Activated CD4-positive, alpha-beta memory T cell treated with anti-CD3 and anti-CD28 coated beads, Interleukin-2, amount 10 ng/mL, durations not matched to agents 7 days and 5 days (primary cell): ENCODE results near the gene C2CD2. TPM values are rescaled to one million over a fixed set of nuclear protein-coding genes. Genes with fewer than 3 reads are reported as not detected.

Source experiments
- CTCF ChIA-PET: fragments of 350-600 bp; sonication (Branson Sonifier 250); formaldehyde crosslinking; loops from one replicate; lab custom pipeline; 2021; ENCODE audit warnings: antibody characterized with exemption, inconsistent platforms; lab: Charles Lee
- POLR2A ChIA-PET: fragments of 350-600 bp; sonication (Branson Sonifier 250); formaldehyde crosslinking; loops from one replicate; lab custom pipeline; 2021; ENCODE audit warnings: antibody characterized with exemption; lab: Charles Lee
- DNase-seq: peaks from one replicate; pipeline ENCODE4 v3.0.0-alpha.2; 2020
- H3K27ac Mint-ChIP-seq: one replicate; pipeline ENCODE4 v1.8.0; 2021; ENCODE audit warnings: mild to moderate bottlenecking, mixed read lengths
- H3K27me3 Mint-ChIP-seq: one replicate; pipeline ENCODE4 v1.8.0; 2021; ENCODE audit warnings: mixed read lengths
- H3K36me3 Mint-ChIP-seq: one replicate; pipeline ENCODE4 v1.8.0; 2021; ENCODE audit warnings: low read depth, mixed read lengths
- H3K4me1 Mint-ChIP-seq: one replicate; pipeline ENCODE4 v1.8.0; 2021; ENCODE audit warnings: mixed read lengths
- H3K4me3 Mint-ChIP-seq: one replicate; pipeline ENCODE4 v1.8.0; 2021; ENCODE audit warnings: mild to moderate bottlenecking, mixed read lengths
- H3K9me3 Mint-ChIP-seq: one replicate; pipeline ENCODE4 v1.8.0; 2021; ENCODE audit warnings: mixed read lengths
- total RNA-seq, 2 experiments: library from RNA; stranded (reverse); gene quantifications; one replicate each; pipeline ENCODE4 v1.2.3, GENCODE V29; 2021

C2CD2 gene
- total RNA-seq, 2 experiments from 2014 or later: 5.1 to 6.3 TPM

GRCh38 chr21:41890355-41890754 is 63.5 kb downstream of the C2CD2 start:
- CTCF ChIA-PET: interaction anchor here (1.4 kb wide), 1 partner anchor 218 kb away, joined by 3 read pairs; no protein-coding TSS in a partner anchor
- no peak for DNase-seq
- Mint-ChIP-seq H3K4me1 (no peaks in the 10 kb centered on the region), H3K4me3 (no peak overlapping the region), H3K36me3 (no peaks in the 10 kb centered on the region), H3K9me3 (no peaks in the 10 kb centered on the region), H3K27ac (no peak overlapping the region), H3K27me3 (no peaks in the 10 kb centered on the region)
- POLR2A ChIA-PET: interaction anchor here (1.3 to 3.1 kb wide), 2 partner anchors 11 to 35 kb away, joined by 3 to 10 read pairs; partner anchors contain the start of gene PRDM15

- no peaks in the 10 kb centered on the region for H3K4me1 Mint-ChIP-seq
- ChIA-PET CTCF (interaction anchor here (1.4 kb wide), 1 partner anchor 219 kb away, joined by 3 read pairs; no protein-coding TSS in a partner anchor), POLR2A (interaction anchor here (3.1 kb wide), 1 partner anchor 9 kb away, joined by 10 read pairs; the partner anchor contains the start of gene PRDM15)
- no peak overlapping the region for H3K4me3 Mint-ChIP-seq
- no peaks in the 10 kb centered on the region for H3K27me3 Mint-ChIP-seq
- H3K27ac Mint-ChIP-seq: no peak overlapping the region
- no peaks in the 10 kb centered on the region for H3K9me3 Mint-ChIP-seq
- no peaks in the 10 kb centered on the region for H3K36me3 Mint-ChIP-seq
- DNase-seq: no peak
These were observed 65.0 kb downstream of the C2CD2 start for GRCh38 chr21:41888749-41889376.

GRCh38 chr21:41887667-41888066 is 66.2 kb downstream of the C2CD2 start:
- DNase-seq: no peak
- Mint-ChIP-seq H3K9me3 (no peaks in the 10 kb centered on the region), H3K4me3 (no peak overlapping the region), H3K27ac (no peak overlapping the region), H3K36me3 (no peaks in the 10 kb centered on the region), H3K4me1 (no peaks in the 10 kb centered on the region), H3K27me3 (no peaks in the 10 kb centered on the region)
- ChIA-PET POLR2A (interaction anchor here (3.1 kb wide), 1 partner anchor 8 kb away, joined by 10 read pairs; the partner anchor contains the start of gene PRDM15), CTCF (no interaction called here)

- CTCF ChIA-PET: no interaction called here
- DNase-seq: no peak
- H3K4me3 Mint-ChIP-seq: no peak overlapping the region
- H3K27me3 Mint-ChIP-seq: no peaks in the 10 kb centered on the region
- H3K27ac Mint-ChIP-seq: no peak overlapping the region
- H3K36me3 Mint-ChIP-seq: no peaks in the 10 kb centered on the region
- H3K9me3 Mint-ChIP-seq: no peaks in the 10 kb centered on the region
- POLR2A ChIA-PET: interaction anchor here (0.9 kb wide), 1 partner anchor 13 kb away, joined by 3 read pairs; no protein-coding TSS in a partner anchor
- no peaks in the 10 kb centered on the region for H3K4me1 Mint-ChIP-seq
These were observed 67.5 kb downstream of the C2CD2 start for GRCh38 chr21:41886328-41886727.

- CTCF ChIA-PET: interaction anchor here (0.5 kb wide), 1 partner anchor 424 kb away, joined by 3 read pairs; no protein-coding TSS in a partner anchor
- Mint-ChIP-seq H3K9me3 (no peaks in the 10 kb centered on the region), H3K27me3 (no peaks in the 10 kb centered on the region), H3K27ac (no peak overlapping the region), H3K36me3 (no peaks in the 10 kb centered on the region), H3K4me1 (peaks cover 3% of the 10 kb centered on the region), H3K4me3 (no peak overlapping the region)
- POLR2A ChIA-PET: interaction anchor here (0.9 kb wide), 1 partner anchor 14 kb away, joined by 3 read pairs; no protein-coding TSS in a partner anchor
- no peak for DNase-seq
These were observed 68.3 kb downstream of the C2CD2 start for GRCh38 chr21:41885341-41886024.

GRCh38 chr21:41884501-41885030 is 69.3 kb downstream of the C2CD2 start:
- Mint-ChIP-seq H3K4me1 (peaks cover 7% of the 10 kb centered on the region), H3K4me3 (no peak overlapping the region), H3K27me3 (no peaks in the 10 kb centered on the region), H3K9me3 (no peaks in the 10 kb centered on the region), H3K36me3 (no peaks in the 10 kb centered on the region), H3K27ac (no peak overlapping the region)
- CTCF ChIA-PET: interaction anchor here (0.5 kb wide), 1 partner anchor 425 kb away, joined by 3 read pairs; no protein-coding TSS in a partner anchor
- DNase-seq: no peak
- POLR2A ChIA-PET: no interaction called here

- ChIA-PET CTCF (no interaction called here), POLR2A (interaction anchor here (1.1 to 1.4 kb wide), 2 partner anchors 12 to 43 kb away, joined by 3 to 4 read pairs; no protein-coding TSS in a partner anchor)
- Mint-ChIP-seq H3K27ac (no peak overlapping the region), H3K36me3 (no peaks in the 10 kb centered on the region), H3K27me3 (no peaks in the 10 kb centered on the region), H3K9me3 (no peaks in the 10 kb centered on the region), H3K4me1 (peaks cover 7% of the 10 kb centered on the region), H3K4me3 (no peak overlapping the region)
- DNase-seq: no peak
These were observed 70.2 kb downstream of the C2CD2 start for GRCh38 chr21:41883582-41883981.

- Mint-ChIP-seq H3K4me3 (no peak overlapping the region), H3K27ac (no peak overlapping the region), H3K9me3 (no peaks in the 10 kb centered on the region), H3K4me1 (peaks cover 25% of the 10 kb centered on the region), H3K36me3 (no peaks in the 10 kb centered on the region), H3K27me3 (no peaks in the 10 kb centered on the region)
- CTCF ChIA-PET: no interaction called here
- POLR2A ChIA-PET: no interaction called here
- DNase-seq: no peak
These were observed 72.8 kb downstream of the C2CD2 start for GRCh38 chr21:41881051-41881450.

GRCh38 chr21:41880153-41880552 is 73.7 kb downstream of the C2CD2 start:
- CTCF ChIA-PET: interaction anchor here (1.0 to 2.2 kb wide), 4 partner anchors 9 to 237 kb away, joined by 3 to 7 read pairs (median 4); no protein-coding TSS in a partner anchor
- no peaks in the 10 kb centered on the region for H3K36me3 Mint-ChIP-seq
- no peak overlapping the region for H3K27ac Mint-ChIP-seq
- DNase-seq: no peak
- H3K27me3 Mint-ChIP-seq: no peaks in the 10 kb centered on the region
- peaks cover 25% of the 10 kb centered on the region for H3K4me1 Mint-ChIP-seq
- POLR2A ChIA-PET: interaction anchor here (0.6 to 3.1 kb wide), 10 partner anchors 9 to 455 kb away, joined by 3 to 27 read pairs (median 10); partner anchors contain the start of gene ZBTB21
- H3K9me3 Mint-ChIP-seq: no peaks in the 10 kb centered on the region
- H3K4me3 Mint-ChIP-seq: peak overlapping the region; percentile 86

GRCh38 chr21:41879190-41879998 is 74.4 kb downstream of the C2CD2 start, which contains the start of gene PRDM15:
PRDM15 (minus strand) TSS chr21:41879344; CDS start chr21:41860363, 18,981 bp downstream.
- H3K36me3 Mint-ChIP-seq: no peaks in the 10 kb centered on the region
- POLR2A ChIA-PET: interaction anchor here (0.6 to 3.1 kb wide), 10 partner anchors 10 to 455 kb away, joined by 3 to 27 read pairs (median 10); partner anchors contain the start of gene ZBTB21

GRCh38 chr21:41878831-41879189 is 75.0 kb downstream of the C2CD2 start:
- Mint-ChIP-seq H3K27me3 (no peaks in the 10 kb centered on the region), H3K4me3 (peak overlapping the region; percentile 65), H3K27ac (no peak overlapping the region), H3K36me3 (peaks cover 2% of the 10 kb centered on the region), H3K4me1 (peaks cover 25% of the 10 kb centered on the region), H3K9me3 (no peaks in the 10 kb centered on the region)
- peak; percentile 82 for DNase-seq
- ChIA-PET POLR2A (interaction anchor here (1.2 to 3.1 kb wide), 6 partner anchors 10 to 239 kb away, joined by 3 to 27 read pairs (median 11); partner anchors contain the start of gene ZBTB21), CTCF (interaction anchor here (0.6 to 2.2 kb wide), 2 partner anchors 21 to 229 kb away, joined by 3 to 7 read pairs; no protein-coding TSS in a partner anchor)

More at GRCh38 chr21:41879190-41879998, 74.4 kb downstream of the C2CD2 start, which contains the start of gene PRDM15:
- H3K27ac Mint-ChIP-seq: peak within 1 kb of the TSS; percentile 86
- H3K9me3 Mint-ChIP-seq: no peaks in the 10 kb centered on the region
- no peaks in the 10 kb centered on the region for H3K27me3 Mint-ChIP-seq
- H3K4me3 Mint-ChIP-seq: peak within 1 kb of the TSS; percentile 86
- CTCF ChIA-PET: interaction anchor here (0.6 to 2.2 kb wide), 5 partner anchors 8 to 238 kb away, joined by 3 to 7 read pairs (median 3); no protein-coding TSS in a partner anchor
- DNase-seq: peak; percentile 83
- H3K4me1 Mint-ChIP-seq: peaks cover 25% of the 10 kb centered on the region
